ENCODE measurements around the gene ZFHX3. TPM values are rescaled to one million over a fixed set of nuclear protein-coding genes. Genes with fewer than 3 reads are reported as not detected.

ZFHX3 gene
- total and polyA plus RNA-seq, 2 donors (not counting 3 experiments of a cell fraction or from before 2014, with no cell fraction given) = 3.7 to 18.8 TPM

GRCh38 chr16:73059779-73060615 lies 12.1 kb upstream of the ZFHX3 start:
- intact Hi-C loops (cut with micrococcal nuclease) = loop anchor here (1.0 to 10.0 kb wide), 6 partner anchors 7 to 815 kb away; no protein-coding TSS in a partner anchor
- Histone ChIP-seq H2AFZ (ENCODE audit: low read depth, low read length) (no peak overlapping the region), H3K27me3 (ENCODE audit: control insufficient read depth in 2 of 2, insufficient read depth in 2 of 2, low read length in 2 of 2) (no peaks in the 10 kb centered on the region), H3K36me3 (ENCODE audit: control insufficient read depth in 2 of 2, extremely low read depth in 1 of 2, insufficient read depth in 2 of 2, low read length in 2 of 2) (no peaks in the 10 kb centered on the region), H3K79me2 (ENCODE audit: control insufficient read depth, insufficient read depth, low read length) (peaks cover 34% of the 10 kb centered on the region), H3K9ac (replicated peaks; ENCODE audit: extremely low read depth, insufficient read depth, low read length) (peak overlapping the region; percentile 80), H3K9me3 (replicated peaks; ENCODE audit: control insufficient read depth, insufficient read depth, low read length) (no peaks in the 10 kb centered on the region), H3K4me1 (ENCODE audit: control insufficient read depth, extremely low read depth, insufficient read depth, low read length) (peaks cover 59% of the 10 kb centered on the region), H3K27ac (ENCODE audit: insufficient read depth, low read depth, low read length) (no peak overlapping the region), H3K9me1 (replicated peaks; ENCODE audit: control insufficient read depth, extremely low read depth, insufficient read depth, low read length) (no peaks in the 10 kb centered on the region), H4K20me1 (replicated peaks; ENCODE audit: control insufficient read depth, extremely low read depth, insufficient read depth, low read length) (no peaks in the 10 kb centered on the region), H3K4me2 (ENCODE audit: insufficient read depth, low read length) (peak overlapping the region; percentile 85), H3K4me3 (replicated peaks in 1 of 3; ENCODE audit: insufficient read depth in 1 of 3, low read depth in 1 of 3, low read length in 3 of 3) (peak overlapping the region in 1 of 3 experiments; percentile 91)
- TF ChIP-seq, protein P1, sequence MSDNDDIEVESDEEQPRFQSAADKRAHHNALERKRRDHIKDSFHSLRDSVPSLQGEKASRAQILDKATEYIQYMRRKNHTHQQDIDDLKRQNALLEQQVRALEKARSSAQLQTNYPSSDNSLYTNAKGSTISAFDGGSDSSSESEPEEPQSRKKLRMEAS (IDR thresholded peaks at IDR 0.05; ENCODE audit: insufficient read depth, insufficient read length) = no peak
- TF ChIP-seq POLR2A (IDR thresholded peaks at IDR 0.05; ENCODE audit: low read depth, low read length) (no peak), EZH2 (IDR thresholded peaks at IDR 0.05; ENCODE audit: borderline replicate concordance, low read depth, low read length, severe bottlenecking) (no peak), GATA2 (IDR thresholded peaks at IDR 0.05; ENCODE audit: insufficient read depth, insufficient read length, low read depth, low read length) (no peak), MYC (IDR thresholded peaks at IDR 0.05; ENCODE audit: low read depth, low read length) (no peak), JUN (IDR thresholded peaks at IDR 0.05; ENCODE audit: borderline replicate concordance, insufficient read depth, insufficient read length, low read depth) (no peak), POLR2AphosphoS5 (IDR thresholded peaks at IDR 0.05; ENCODE audit: insufficient read depth, low read depth, low read length) (no peak), CTCF (IDR thresholded peaks at IDR 0.05; ENCODE audit: extremely low read depth in 1 of 2, insufficient read depth in 1 of 2, low read depth in 1 of 2, low read length in 2 of 2) (no peak), FOS (IDR thresholded peaks at IDR 0.05; ENCODE audit: borderline replicate concordance, insufficient read depth, low read length) (no peak)
- POLR2A ChIA-PET = no interaction called here
- CTCF ChIA-PET = interaction anchor here (3.1 to 8.0 kb wide), 2 partner anchors 112 to 227 kb away, joined by 19 to 55 read pairs; no protein-coding TSS in a partner anchor
- FAIRE-seq (no peak), DNase-seq (ENCODE audit: low read depth, low spot score) (no peak)
- TSS peak; percentile 21 for BruUV-seq (replicated peaks)
- dilution Hi-C loops (cut with MboI; ENCODE audit: extremely low pct_ligation_motif_present, low sequenced_read_pairs) = no loop called here

Measured in endothelial cell of umbilical vein (primary cell).